Bronchial epithelial cell (primary cell): Measurements from ENCODE around the gene HOXC9. TPM values are rescaled to one million over a fixed set of nuclear protein-coding genes. Genes with fewer than 3 reads are reported as not detected.

Experiments used
- DNase-seq: peaks from one replicate; pipeline ENCODE4 v3.0.0-alpha.2; 2010; ENCODE audit warnings: low read depth
- FAIRE-seq: peaks from 2 replicates; lab custom pipeline; 2011; peaks lifted over from hg19 to GRCh38; lab: Jason Lieb, UNC
- H3K27me3 ChIP-seq: 2 replicates; pipeline ENCODE4 v1.5.1; 2011; ENCODE audit warnings: low read length; ENCODE audit not compliant: control insufficient read depth, insufficient read depth
- H3K36me3 ChIP-seq: 2 replicates; pipeline ENCODE4 v1.5.1; 2011; ENCODE audit warnings: low read length; ENCODE audit not compliant: control insufficient read depth, insufficient read depth
- H3K4me3 ChIP-seq: 2 replicates; pipeline ENCODE4 v1.5.1; 2011; ENCODE audit warnings: mild to moderate bottlenecking, low read depth, low read length, control low read depth
- CTCF ChIP-seq: IDR thresholded peaks from 2 replicates; pipeline ENCODE4 v1.5.1; 2011; ENCODE audit warnings: mild to moderate bottlenecking, moderate library complexity, low read length, control low read depth, inconsistent platforms; ENCODE audit not compliant: insufficient read depth, severe bottlenecking
- total RNA-seq: library from RNA; depleted of rRNA; stranded (reverse); fragments of >200 nt; gene quantifications from 2 replicates; pipeline ENCODE4 v1.2.1, GENCODE V29; 2014

The HOXC9 gene
- total RNA-seq, 1 donor from 2014 or later: not detected

GRCh38 chr12:54036620-54037359, 36.8 kb downstream of the HOXC9 start:
- Histone ChIP-seq H3K36me3 (no peaks in the 10 kb centered on the region), H3K27me3 (peaks cover 64% of the 10 kb centered on the region), H3K4me3 (no peak overlapping the region)
- FAIRE-seq (no peak), DNase-seq (peak; percentile 15)
- TF ChIP-seq CTCF: no peak

DNA sequence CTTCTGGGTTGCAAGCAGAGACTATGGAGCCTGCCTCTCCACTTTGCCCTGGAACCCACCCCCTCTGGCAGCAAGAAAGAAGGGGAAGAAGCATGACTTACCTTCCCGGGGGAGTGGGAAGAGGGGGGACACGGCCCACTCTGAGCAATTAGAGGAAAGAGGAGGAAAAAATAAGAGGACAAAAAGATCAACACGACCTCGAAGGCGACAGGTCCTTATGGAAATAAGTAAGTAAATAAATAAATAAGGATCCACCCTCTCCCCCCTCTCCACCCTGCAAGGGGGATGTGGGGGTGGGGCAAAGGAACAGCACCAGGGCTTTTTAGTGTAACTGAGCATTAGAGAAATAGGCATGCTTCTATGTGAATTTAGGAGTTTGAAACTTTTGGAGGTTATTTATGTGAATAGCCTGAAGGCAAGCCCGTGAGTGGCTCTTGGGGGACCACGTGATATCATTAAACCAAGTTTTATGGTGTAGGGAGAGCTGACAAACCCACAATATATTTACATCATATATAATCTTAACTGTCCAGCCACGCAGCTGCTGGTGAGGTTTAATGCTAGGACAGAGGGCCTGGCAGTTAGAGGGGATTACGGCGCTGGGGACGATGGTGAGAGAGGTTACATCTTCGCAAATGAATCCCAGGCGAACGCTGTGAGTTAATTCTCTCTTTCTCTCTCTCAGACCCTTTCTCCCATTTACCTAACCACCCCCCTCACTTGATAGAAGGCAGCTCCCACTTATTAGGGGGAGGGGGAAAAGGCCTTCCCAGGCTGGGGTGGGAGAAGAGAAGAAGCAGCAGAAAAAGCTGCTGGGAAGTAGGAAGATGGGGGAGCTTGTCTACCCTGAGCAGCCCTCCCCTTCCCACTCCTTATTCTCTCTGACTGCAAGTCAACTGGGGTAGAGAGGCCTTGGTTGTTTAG, 37.7 kb downstream of the HOXC9 start:
- DNase-seq: no peak
- H3K27me3 ChIP-seq: peaks cover 58% of the 10 kb centered on the region
- TF ChIP-seq CTCF: no peak
- FAIRE-seq: no peak
- no peak overlapping the region for H3K4me3 ChIP-seq
- H3K36me3 ChIP-seq: no peaks in the 10 kb centered on the region

- no peak for FAIRE-seq
- H3K27me3 ChIP-seq: peaks cover 58% of the 10 kb centered on the region
These were observed 38.4 kb downstream of the HOXC9 start for GRCh38 chr12:54038284-54038870.

DNA sequence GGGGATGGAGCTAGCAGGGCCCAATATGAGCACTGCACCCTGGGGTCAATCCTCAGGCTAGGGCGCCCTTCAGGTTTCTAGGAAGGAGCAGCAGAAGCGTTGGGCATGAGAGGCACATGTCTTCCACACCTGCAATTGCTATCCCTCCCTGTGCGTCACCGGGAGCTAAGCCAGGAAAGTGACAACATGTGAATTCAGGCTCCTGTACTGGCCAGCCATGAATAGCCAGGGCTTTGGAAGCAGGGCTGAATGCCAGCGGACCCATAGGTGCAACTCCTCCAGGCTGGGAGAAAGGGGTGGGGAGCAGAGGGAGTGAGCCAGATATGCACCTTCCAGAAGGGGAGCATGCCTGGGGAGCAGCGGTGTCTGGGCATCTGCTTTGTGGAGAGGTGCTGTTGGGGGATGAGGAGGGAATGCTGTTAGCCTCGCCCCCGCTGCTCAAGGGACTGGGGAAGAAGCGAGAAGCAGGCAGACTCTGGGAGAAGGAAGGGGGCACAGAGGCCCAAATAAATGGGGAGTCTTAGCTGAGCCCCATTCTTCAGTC, 39.0 kb downstream of the HOXC9 start:
- peaks cover 56% of the 10 kb centered on the region for H3K27me3 ChIP-seq
- no peaks in the 10 kb centered on the region for H3K36me3 ChIP-seq
- no peak overlapping the region for H3K4me3 ChIP-seq
- DNase-seq (peak; percentile 6), FAIRE-seq (no peak)
- no peak for TF ChIP-seq CTCF

More at GRCh38 chr12:54038284-54038870, 38.4 kb downstream of the HOXC9 start:
- Histone ChIP-seq H3K4me3 (no peak overlapping the region), H3K36me3 (no peaks in the 10 kb centered on the region)
- TF ChIP-seq CTCF: no peak
- no peak for DNase-seq

GRCh38 chr12:54039417-54040147, 39.6 kb downstream of the HOXC9 start:
- Histone ChIP-seq H3K36me3 (no peaks in the 10 kb centered on the region), H3K4me3 (no peak overlapping the region), H3K27me3 (peaks cover 56% of the 10 kb centered on the region)
- DNase-seq: no peak
- TF ChIP-seq CTCF: no peak
- no peak for FAIRE-seq
